Measurements from ENCODE around the gene LTC4S. TPM values are rescaled to one million over a fixed set of nuclear protein-coding genes. Genes with fewer than 3 reads are reported as not detected.

LTC4S gene
- total and polyA plus RNA-seq, 9 of the 15 experiments (the other 6 are each of a cell fraction or from before 2014, with no cell fraction given): 0.17 to 0.77 (median 0.75) TPM; not detected in 6

DNA sequence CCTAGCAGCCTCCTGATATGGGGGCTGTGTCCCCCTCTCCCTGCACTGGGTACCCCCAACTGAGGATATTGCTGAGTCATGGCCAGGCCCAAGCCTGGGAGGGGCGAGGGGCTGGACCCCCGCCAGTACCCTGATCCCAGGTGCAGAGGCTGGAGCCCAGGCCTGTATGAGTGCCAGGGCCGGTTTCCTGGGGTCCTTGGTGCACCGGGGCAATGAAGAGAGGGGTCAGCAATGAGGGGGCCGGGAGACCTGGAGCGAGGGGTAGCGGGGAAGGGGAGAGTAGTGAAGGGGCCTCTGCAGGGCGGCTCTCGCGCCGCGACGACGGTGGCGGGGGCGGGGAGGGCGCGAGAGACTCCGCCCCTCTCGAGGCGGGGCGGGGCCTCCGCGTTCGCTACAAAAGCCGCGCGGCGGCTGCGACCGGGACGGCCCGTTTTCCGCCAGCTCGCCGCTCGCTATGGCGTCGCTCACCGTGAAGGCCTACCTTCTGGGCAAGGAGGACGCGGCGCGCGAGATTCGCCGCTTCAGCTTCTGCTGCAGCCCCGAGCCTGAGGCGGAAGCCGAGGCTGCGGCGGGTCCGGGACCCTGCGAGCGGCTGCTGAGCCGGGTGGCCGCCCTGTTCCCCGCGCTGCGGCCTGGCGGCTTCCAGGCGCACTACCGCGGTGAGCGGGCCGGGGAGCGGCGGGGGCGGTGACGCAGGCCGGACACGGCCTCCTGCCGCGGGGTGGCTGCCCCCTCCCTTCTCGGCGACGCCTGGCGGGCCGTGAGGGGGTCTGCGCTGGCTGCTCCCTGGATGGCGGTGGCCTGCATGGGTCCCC is 26.9 kb downstream of the LTC4S start, which contains the start of gene SQSTM1 (continued):
- TF ChIP-seq JUNB (CRISPR knock-in tag; conservative IDR thresholded peaks at IDR 0.05): no peak
- peak in 1 of 2 experiments; percentile 44; a peak in 1 of 4 replicates for TF ChIP-seq HDAC1 (IDR thresholded peaks at IDR 0.05)
- no peak for TF ChIP-seq ZNF354B (CRISPR knock-in tag; IDR thresholded peaks at IDR 0.05)
- TF ChIP-seq SMAD4 (CRISPR knock-in tag; conservative IDR thresholded peaks at IDR 0.05): no peak
- no peak for TF ChIP-seq SMAD3 (CRISPR knock-in tag; conservative IDR thresholded peaks at IDR 0.05)
- peak; percentile 84 for TF ChIP-seq NR3C1 (CRISPR knock-in tag; IDR thresholded peaks at IDR 0.05)
- TF ChIP-seq GATAD2B (IDR thresholded peaks at IDR 0.05; ENCODE audit: borderline replicate concordance): no peak; the same call in 1 of the 2 replicates
- TF ChIP-seq MEIS2 (IDR thresholded peaks at IDR 0.05; ENCODE audit: partially characterized antibody): no peak
- no peak for TF ChIP-seq PCBP2 (IDR thresholded peaks at IDR 0.05; ENCODE audit: low read depth, low read length, poor library complexity, severe bottlenecking)
- TF ChIP-seq SP1 (CRISPR knock-in tag; IDR thresholded peaks at IDR 0.05): no peak; the same call in 1 of the 2 replicates
- no peak for TF ChIP-seq ZBTB1 (CRISPR knock-in tag; IDR thresholded peaks at IDR 0.05; ENCODE audit: borderline replicate concordance, low read depth)
- peak; percentile 64; the same call in 1 of the 2 replicates for TF ChIP-seq E2F3 (CRISPR knock-in tag; IDR thresholded peaks at IDR 0.05)
- no peak for TF ChIP-seq ZNF24 (IDR thresholded peaks at IDR 0.05)
- no peak for TF ChIP-seq HEY1 (CRISPR knock-in tag; IDR thresholded peaks at IDR 0.05; ENCODE audit: borderline replicate concordance)
- TF ChIP-seq SRSF3 (IDR thresholded peaks at IDR 0.05; ENCODE audit: insufficient read depth, low read length): no peak
- TF ChIP-seq TBP (optimal IDR thresholded peaks at IDR 0.05; ENCODE audit: low read depth, low read length): peak; percentile 98
- peak; percentile 55; the same call in 1 of the 2 replicates for TF ChIP-seq SMARCE1 (IDR thresholded peaks at IDR 0.05)
- TF ChIP-seq LARP7 (IDR thresholded peaks at IDR 0.05): peak; percentile 84
- peak; percentile 98 for TF ChIP-seq C11orf30 (IDR thresholded peaks at IDR 0.05; ENCODE audit: low read depth)
- TF ChIP-seq RNF219 (CRISPR knock-in tag; IDR thresholded peaks at IDR 0.05): peak; percentile 35; the same call in 1 of the 2 replicates
- TF ChIP-seq STAG1 (CRISPR knock-in tag; IDR thresholded peaks at IDR 0.05; ENCODE audit: borderline replicate concordance): no peak
- no peak for TF ChIP-seq ZNF507 (tag; conservative IDR thresholded peaks at IDR 0.05)
- TF ChIP-seq ZNF143 (CRISPR knock-in tag; IDR thresholded peaks at IDR 0.05): no peak
- no peak for TF ChIP-seq NR0B1 (IDR thresholded peaks at IDR 0.05; ENCODE audit: partially characterized antibody)
- TF ChIP-seq E2F1 (CRISPR knock-in tag; IDR thresholded peaks at IDR 0.05): no peak
- TF ChIP-seq ZNF766 (CRISPR knock-in tag; conservative IDR thresholded peaks at IDR 0.05): peak; percentile 53; the same call in 1 of the 2 replicates

Measured in K562 (cell line).